GM19463 (cell line): Measurements from ENCODE around the gene TARS3.
A peak's percentile ranks its signal among the peaks of the same experiment; 100 is the strongest.
"Not testable (repeated sequence)": the region's sequence is repeated elsewhere in the genome, so short reads cannot be mapped to it uniquely, and the experiment has no call there.

Source experiments
- ATAC-seq: cut with Tn5 transposase; IDR thresholded peaks from one replicate; pipeline ENCODE4 v1.9.1; 2021; ENCODE audit warnings: mild to moderate bottlenecking, moderate library complexity; ENCODE audit not compliant: unreplicated experiment

The TARS3 gene

GRCh38 chr15:101723874-101724674 is at the start of gene TARS3:
Gene TARS3 (minus strand): TSS chr15:101724473. CDS start chr15:101724387, 86 bp downstream.
- ATAC-seq = peak; percentile 86

GRCh38 chr15:101773496-101774100 is 49.3 kb upstream of the TARS3 start:
- no peak for ATAC-seq

- no peak for ATAC-seq
Observed at GRCh38 chr15:101772921-101773320, 48.6 kb upstream of the TARS3 start.

GRCh38 chr15:101767083-101767640 is 42.9 kb upstream of the TARS3 start:
- not testable (repeated sequence) for ATAC-seq

GRCh38 chr15:101765772-101766456 is 41.6 kb upstream of the TARS3 start:
- no peak for ATAC-seq

GRCh38 chr15:101765340-101765671 is 41.0 kb upstream of the TARS3 start:
- not testable (repeated sequence) for ATAC-seq

GRCh38 chr15:101764669-101765339 is 40.5 kb upstream of the TARS3 start:
- ATAC-seq = not testable (repeated sequence)

GRCh38 chr15:101746716-101747082 is 22.4 kb upstream of the TARS3 start:
- ATAC-seq = peak; percentile 26

- not testable (repeated sequence) for ATAC-seq
Observed at GRCh38 chr15:101734837-101735236, 10.6 kb upstream of the TARS3 start.

- ATAC-seq = no peak
Observed at GRCh38 chr15:101733545-101733944, 9.3 kb upstream of the TARS3 start.

- ATAC-seq = no peak
Observed at GRCh38 chr15:101732772-101733171, 8.5 kb upstream of the TARS3 start.

GRCh38 chr15:101731746-101732145 is 7.5 kb upstream of the TARS3 start:
- ATAC-seq = no peak

- no peak for ATAC-seq
Observed at GRCh38 chr15:101727186-101727585, 2.9 kb upstream of the TARS3 start.

GRCh38 chr15:101725073-101725472 is 800 bp upstream of the TARS3 start:
- no peak for ATAC-seq

GRCh38 chr15:101724675-101725005 is 367 bp upstream of the TARS3 start:
- ATAC-seq = no peak

GRCh38 chr15:101723171-101723873 is 951 bp downstream of the TARS3 start:
- peak; percentile 31 for ATAC-seq

GRCh38 chr15:101718896-101719295 is 5.4 kb downstream of the TARS3 start:
- ATAC-seq = no peak

- ATAC-seq = no peak
Observed at GRCh38 chr15:101712078-101712477, 12.2 kb downstream of the TARS3 start.

GRCh38 chr15:101710806-101711205 is 13.5 kb downstream of the TARS3 start:
- no peak for ATAC-seq

GRCh38 chr15:101709466-101709865 is 14.8 kb downstream of the TARS3 start:
- no peak for ATAC-seq

- no peak for ATAC-seq
Observed at GRCh38 chr15:101707983-101708382, 16.3 kb downstream of the TARS3 start.
